Measurements from ENCODE around the gene ENO2.

ENO2 gene

DNA sequence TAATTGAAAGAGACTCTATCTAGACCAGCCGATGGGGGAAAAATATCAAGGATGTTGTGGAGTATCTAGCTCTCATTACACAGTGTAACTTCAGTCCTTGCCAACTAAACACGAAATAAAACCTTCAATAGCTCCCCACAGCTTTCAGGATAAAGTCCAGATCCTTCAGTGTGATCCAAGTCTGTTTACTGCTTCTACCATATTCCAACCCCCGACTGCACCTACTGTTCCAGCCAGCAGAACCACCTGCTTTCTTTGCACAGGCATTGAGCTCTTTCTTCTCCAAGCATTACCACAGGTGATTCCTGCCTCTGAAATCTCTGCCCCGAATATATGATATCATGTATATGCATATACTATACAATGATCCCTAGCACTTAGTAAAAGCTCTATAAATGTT is 11.9 kb upstream of the ENO2 start:
- H3K27ac ChIP-seq (ENCODE audit: low read depth, low read length, poor library complexity, severe bottlenecking), result no peak overlapping the region
- no peaks in the 10 kb centered on the region for H4K20me1 ChIP-seq (ENCODE audit: insufficient read depth, low read length)
- H3K9me3 ChIP-seq (ENCODE audit: low read length), result no peaks in the 10 kb centered on the region
- H3K79me2 ChIP-seq (ENCODE audit: insufficient read depth, low read length), result no peaks in the 10 kb centered on the region
- H3K9ac ChIP-seq (ENCODE audit: low read length), result no peak overlapping the region
- no peak for TF ChIP-seq EZH2 (IDR thresholded peaks at IDR 0.05; ENCODE audit: borderline replicate concordance, low read length)
- TF ChIP-seq, protein P1, sequence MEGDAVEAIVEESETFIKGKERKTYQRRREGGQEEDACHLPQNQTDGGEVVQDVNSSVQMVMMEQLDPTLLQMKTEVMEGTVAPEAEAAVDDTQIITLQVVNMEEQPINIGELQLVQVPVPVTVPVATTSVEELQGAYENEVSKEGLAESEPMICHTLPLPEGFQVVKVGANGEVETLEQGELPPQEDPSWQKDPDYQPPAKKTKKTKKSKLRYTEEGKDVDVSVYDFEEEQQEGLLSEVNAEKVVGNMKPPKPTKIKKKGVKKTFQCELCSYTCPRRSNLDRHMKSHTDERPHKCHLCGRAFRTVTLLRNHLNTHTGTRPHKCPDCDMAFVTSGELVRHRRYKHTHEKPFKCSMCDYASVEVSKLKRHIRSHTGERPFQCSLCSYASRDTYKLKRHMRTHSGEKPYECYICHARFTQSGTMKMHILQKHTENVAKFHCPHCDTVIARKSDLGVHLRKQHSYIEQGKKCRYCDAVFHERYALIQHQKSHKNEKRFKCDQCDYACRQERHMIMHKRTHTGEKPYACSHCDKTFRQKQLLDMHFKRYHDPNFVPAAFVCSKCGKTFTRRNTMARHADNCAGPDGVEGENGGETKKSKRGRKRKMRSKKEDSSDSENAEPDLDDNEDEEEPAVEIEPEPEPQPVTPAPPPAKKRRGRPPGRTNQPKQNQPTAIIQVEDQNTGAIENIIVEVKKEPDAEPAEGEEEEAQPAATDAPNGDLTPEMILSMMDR (IDR thresholded peaks at IDR 0.05; ENCODE audit: low read length), result no peak
- no peak overlapping the region for H3K4me2 ChIP-seq (ENCODE audit: low read length)
- H3K27me3 ChIP-seq (ENCODE audit: insufficient read depth, low read length), result no peaks in the 10 kb centered on the region
- H3K36me3 ChIP-seq (ENCODE audit: insufficient read depth, low read length), result no peaks in the 10 kb centered on the region
- peaks cover 24% of the 10 kb centered on the region for H3K4me1 ChIP-seq (ENCODE audit: insufficient read depth, low read length, severe bottlenecking)
- no peak overlapping the region for H2AFZ ChIP-seq (ENCODE audit: low read length)
- no peaks in the 10 kb centered on the region for H3F3A ChIP-seq (ENCODE audit: insufficient read depth, low read length)
- H3K4me3 ChIP-seq (ENCODE audit: low read depth, low read length, poor library complexity, severe bottlenecking), result no peak overlapping the region
- H3K9me2 ChIP-seq (ENCODE audit: low read depth, low read length), result no peaks in the 10 kb centered on the region

- H3K27ac ChIP-seq (ENCODE audit: low read depth, low read length, poor library complexity, severe bottlenecking), result no peak overlapping the region
Observed at GRCh38 chr12:6903722-6904121, 10.7 kb upstream of the ENO2 start.

GRCh38 chr12:6904280-6905276 is 9.8 kb upstream of the ENO2 start, which contains the start of gene LRRC23:
Gene LRRC23, plus strand, starts transcription at chr12:6904822. Its CDS starts 812 bp downstream, at chr12:6905634.
- peak within 1 kb of the TSS; percentile 98 for H3K4me2 ChIP-seq (ENCODE audit: low read length)
- H3F3A ChIP-seq (ENCODE audit: insufficient read depth, low read length), result no peaks in the 10 kb centered on the region
- no peaks in the 10 kb centered on the region for H4K20me1 ChIP-seq (ENCODE audit: insufficient read depth, low read length)
- peak within 1 kb of the TSS; percentile 80 for H3K9ac ChIP-seq (ENCODE audit: low read length)
- H3K27ac ChIP-seq (ENCODE audit: low read depth, low read length, poor library complexity, severe bottlenecking), result no peak within 1 kb of the TSS
- TF ChIP-seq EZH2 (IDR thresholded peaks at IDR 0.05; ENCODE audit: borderline replicate concordance, low read length), result no peak
- TF ChIP-seq, protein P1 (IDR thresholded peaks at IDR 0.05; ENCODE audit: low read length), result no peak
- H3K4me3 ChIP-seq (ENCODE audit: low read depth, low read length, poor library complexity, severe bottlenecking), result peak within 1 kb of the TSS; percentile 82
- peak within 1 kb of the TSS; percentile 60 for H2AFZ ChIP-seq (ENCODE audit: low read length)
- H3K4me1 ChIP-seq (ENCODE audit: insufficient read depth, low read length, severe bottlenecking), result peaks cover 24% of the 10 kb centered on the region
- H3K36me3 ChIP-seq (ENCODE audit: insufficient read depth, low read length), result no peaks in the 10 kb centered on the region
- no peaks in the 10 kb centered on the region for H3K27me3 ChIP-seq (ENCODE audit: insufficient read depth, low read length)
- H3K79me2 ChIP-seq (ENCODE audit: insufficient read depth, low read length), result no peaks in the 10 kb centered on the region
- no peaks in the 10 kb centered on the region for H3K9me3 ChIP-seq (ENCODE audit: low read length)
- H3K9me2 ChIP-seq (ENCODE audit: low read depth, low read length), result no peaks in the 10 kb centered on the region

More at GRCh38 chr12:6903722-6904121, 10.7 kb upstream of the ENO2 start:
- no peaks in the 10 kb centered on the region for H3K36me3 ChIP-seq (ENCODE audit: insufficient read depth, low read length)
- no peaks in the 10 kb centered on the region for H3K79me2 ChIP-seq (ENCODE audit: insufficient read depth, low read length)
- H2AFZ ChIP-seq (ENCODE audit: low read length), result peak overlapping the region; percentile 60; the same call in 1 of the 2 replicates
- H4K20me1 ChIP-seq (ENCODE audit: insufficient read depth, low read length), result no peaks in the 10 kb centered on the region
- no peak for TF ChIP-seq EZH2 (IDR thresholded peaks at IDR 0.05; ENCODE audit: borderline replicate concordance, low read length)
- TF ChIP-seq, protein P1 (IDR thresholded peaks at IDR 0.05; ENCODE audit: low read length), result no peak
- no peaks in the 10 kb centered on the region for H3K27me3 ChIP-seq (ENCODE audit: insufficient read depth, low read length)
- no peaks in the 10 kb centered on the region for H3K9me2 ChIP-seq (ENCODE audit: low read depth, low read length)
- H3K4me2 ChIP-seq (ENCODE audit: low read length), result peak overlapping the region; percentile 98
- no peak overlapping the region for H3K4me3 ChIP-seq (ENCODE audit: low read depth, low read length, poor library complexity, severe bottlenecking)
- H3K9ac ChIP-seq (ENCODE audit: low read length), result no peak overlapping the region
- no peaks in the 10 kb centered on the region for H3F3A ChIP-seq (ENCODE audit: insufficient read depth, low read length)
- H3K9me3 ChIP-seq (ENCODE audit: low read length), result no peaks in the 10 kb centered on the region
- peaks cover 24% of the 10 kb centered on the region for H3K4me1 ChIP-seq (ENCODE audit: insufficient read depth, low read length, severe bottlenecking)
